Measurements from ENCODE around the gene AHDC1. TPM values are rescaled to one million over a fixed set of nuclear protein-coding genes. Genes with fewer than 3 reads are reported as not detected.

AHDC1 gene
- total RNA-seq, 1 donor from 2014 or later: 7.0 TPM

DNA sequence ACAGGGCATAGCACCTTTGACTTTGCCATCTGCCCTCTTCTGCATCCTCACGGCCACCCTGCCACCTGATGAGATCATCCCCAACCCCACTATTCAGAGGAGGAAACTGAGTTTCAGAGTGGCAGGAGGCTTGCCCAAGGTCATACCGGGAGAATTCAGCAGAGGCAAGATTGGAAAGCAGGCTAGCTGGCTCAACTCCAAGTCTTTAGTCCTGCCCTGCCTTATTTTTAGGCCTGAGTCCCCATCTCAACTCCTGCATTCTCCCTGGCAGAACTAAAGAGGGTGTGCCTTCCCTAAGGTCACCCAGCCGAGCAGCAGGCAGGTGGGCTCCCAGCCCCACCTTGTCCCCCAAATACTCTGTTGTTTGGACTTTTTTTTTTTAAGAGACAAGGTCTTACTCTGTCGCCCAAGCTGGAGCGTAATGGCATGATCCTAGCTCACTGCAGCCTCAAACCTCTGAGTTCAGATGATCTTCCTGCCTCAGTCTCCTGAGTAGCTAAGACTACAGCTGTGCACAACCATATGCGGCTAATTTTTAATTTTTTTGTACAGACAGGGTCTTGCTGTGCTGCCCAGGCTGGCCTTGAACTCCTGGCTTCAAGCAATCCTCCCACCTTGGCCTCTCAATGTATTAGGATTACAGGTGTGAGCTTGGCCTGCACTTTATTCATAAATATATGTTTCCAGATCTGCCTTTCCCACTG, 44.8 kb upstream of the AHDC1 start:
- Histone ChIP-seq H3K4me2 (no peak overlapping the region), H2AFZ (replicated peaks) (no peak overlapping the region), H3K4me1 (peaks cover 19% of the 10 kb centered on the region), H4K20me1 (ENCODE audit: low read depth) (no peaks in the 10 kb centered on the region), H3K4me3 (no peak overlapping the region), H3K36me3 (no peaks in the 10 kb centered on the region), H3F3A (ENCODE audit: low read depth) (peaks cover 14% of the 10 kb centered on the region), H3K27me3 (no peaks in the 10 kb centered on the region), H3K9ac (no peak overlapping the region), H3K79me2 (ENCODE audit: low read depth) (no peaks in the 10 kb centered on the region), H3K27ac (no peak overlapping the region), H3K9me3 (ENCODE audit: low read depth) (no peaks in the 10 kb centered on the region)
- no peak for DNase-seq (ENCODE audit: low spot score)
- H3K27me3 Mint-ChIP-seq (ENCODE audit: insufficient read depth, low read depth): peaks cover 12% of the 10 kb centered on the region
- H3K27ac Mint-ChIP-seq: no peak overlapping the region
- TF ChIP-seq, protein P1, sequence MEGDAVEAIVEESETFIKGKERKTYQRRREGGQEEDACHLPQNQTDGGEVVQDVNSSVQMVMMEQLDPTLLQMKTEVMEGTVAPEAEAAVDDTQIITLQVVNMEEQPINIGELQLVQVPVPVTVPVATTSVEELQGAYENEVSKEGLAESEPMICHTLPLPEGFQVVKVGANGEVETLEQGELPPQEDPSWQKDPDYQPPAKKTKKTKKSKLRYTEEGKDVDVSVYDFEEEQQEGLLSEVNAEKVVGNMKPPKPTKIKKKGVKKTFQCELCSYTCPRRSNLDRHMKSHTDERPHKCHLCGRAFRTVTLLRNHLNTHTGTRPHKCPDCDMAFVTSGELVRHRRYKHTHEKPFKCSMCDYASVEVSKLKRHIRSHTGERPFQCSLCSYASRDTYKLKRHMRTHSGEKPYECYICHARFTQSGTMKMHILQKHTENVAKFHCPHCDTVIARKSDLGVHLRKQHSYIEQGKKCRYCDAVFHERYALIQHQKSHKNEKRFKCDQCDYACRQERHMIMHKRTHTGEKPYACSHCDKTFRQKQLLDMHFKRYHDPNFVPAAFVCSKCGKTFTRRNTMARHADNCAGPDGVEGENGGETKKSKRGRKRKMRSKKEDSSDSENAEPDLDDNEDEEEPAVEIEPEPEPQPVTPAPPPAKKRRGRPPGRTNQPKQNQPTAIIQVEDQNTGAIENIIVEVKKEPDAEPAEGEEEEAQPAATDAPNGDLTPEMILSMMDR (IDR thresholded peaks at IDR 0.05): no peak
- no peak for TF ChIP-seq EZH2 (IDR thresholded peaks at IDR 0.05)
- no peak for TF ChIP-seq EZH2phosphoT487 (IDR thresholded peaks at IDR 0.05)
- H3K9me3 Mint-ChIP-seq: no peaks in the 10 kb centered on the region
- peak overlapping the region; percentile 42 for H3K4me3 Mint-ChIP-seq
- peaks cover 37% of the 10 kb centered on the region for H3K4me1 Mint-ChIP-seq
- no peaks in the 10 kb centered on the region for H3K36me3 Mint-ChIP-seq

DNA sequence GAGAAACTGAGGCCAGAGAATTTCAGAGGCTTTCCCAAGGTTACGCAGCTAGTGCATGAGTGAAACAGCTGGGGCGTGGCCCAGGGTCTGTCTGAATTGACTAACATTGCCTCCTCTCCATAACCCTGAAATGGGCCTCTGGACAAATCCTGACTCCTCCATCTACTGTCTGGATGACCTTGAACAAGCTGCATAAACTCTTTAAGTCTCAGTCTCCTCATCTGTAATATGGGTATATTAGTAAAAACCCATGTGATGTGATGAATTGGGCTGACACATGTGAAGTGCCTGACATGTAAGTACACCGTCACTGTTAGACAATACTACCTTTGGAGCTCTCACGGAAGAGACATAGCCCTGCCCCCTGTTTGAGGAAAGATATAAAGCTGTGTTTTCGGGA, 43.4 kb upstream of the AHDC1 start:
- Mint-ChIP-seq H3K4me1 (peaks cover 37% of the 10 kb centered on the region), H3K27me3 (ENCODE audit: insufficient read depth, low read depth) (peaks cover 16% of the 10 kb centered on the region), H3K36me3 (no peaks in the 10 kb centered on the region), H3K9me3 (no peaks in the 10 kb centered on the region), H3K27ac (no peak overlapping the region), H3K4me3 (no peak overlapping the region)
- no peak overlapping the region for H3K4me3 ChIP-seq
- DNase-seq (ENCODE audit: low spot score): no peak
- H3F3A ChIP-seq (ENCODE audit: low read depth): peaks cover 14% of the 10 kb centered on the region
- H4K20me1 ChIP-seq (ENCODE audit: low read depth): no peaks in the 10 kb centered on the region
- no peak overlapping the region for H3K9ac ChIP-seq
- no peaks in the 10 kb centered on the region for H3K27me3 ChIP-seq
- no peak overlapping the region for H2AFZ ChIP-seq (replicated peaks)
- H3K36me3 ChIP-seq: no peaks in the 10 kb centered on the region
- TF ChIP-seq EZH2phosphoT487 (IDR thresholded peaks at IDR 0.05) (no peak), EZH2 (IDR thresholded peaks at IDR 0.05) (no peak)
- TF ChIP-seq, protein P1 (IDR thresholded peaks at IDR 0.05): no peak
- H3K27ac ChIP-seq: no peak overlapping the region
- H3K79me2 ChIP-seq (ENCODE audit: low read depth): no peaks in the 10 kb centered on the region
- no peaks in the 10 kb centered on the region for H3K9me3 ChIP-seq (ENCODE audit: low read depth)
- H3K4me1 ChIP-seq: peaks cover 19% of the 10 kb centered on the region
- no peak overlapping the region for H3K4me2 ChIP-seq

DNA sequence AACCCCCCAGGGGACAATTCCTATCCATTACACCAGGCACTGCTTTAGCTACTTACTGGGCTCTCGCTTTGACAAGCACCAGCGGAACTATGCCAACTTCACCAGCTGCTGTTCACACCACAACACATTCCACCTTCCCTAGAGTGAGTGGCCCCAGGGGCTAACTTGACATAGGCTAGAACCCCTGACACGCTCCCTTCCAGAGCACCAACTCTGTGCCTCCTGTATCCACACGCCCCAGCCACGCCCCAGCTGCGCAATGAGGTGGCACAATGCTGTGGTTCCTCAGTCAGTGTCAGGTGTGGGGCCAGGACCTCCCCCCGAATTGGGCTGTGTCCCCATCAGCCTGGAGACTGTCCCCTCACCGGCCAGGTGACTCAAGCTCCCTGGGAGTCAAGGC, 42.7 kb upstream of the AHDC1 start:
- H2AFZ ChIP-seq (replicated peaks): no peak overlapping the region
- no peaks in the 10 kb centered on the region for H3K36me3 ChIP-seq
- H3K9me3 Mint-ChIP-seq: no peaks in the 10 kb centered on the region
- H4K20me1 ChIP-seq (ENCODE audit: low read depth): no peaks in the 10 kb centered on the region
- peaks cover 19% of the 10 kb centered on the region for H3K4me1 ChIP-seq
- no peaks in the 10 kb centered on the region for H3K27me3 ChIP-seq
- H3K9ac ChIP-seq: no peak overlapping the region
- peaks cover 33% of the 10 kb centered on the region for H3K4me1 Mint-ChIP-seq
- no peak overlapping the region for H3K4me3 ChIP-seq
- H3K27ac Mint-ChIP-seq: no peak overlapping the region
- TF ChIP-seq EZH2phosphoT487 (IDR thresholded peaks at IDR 0.05): no peak
- TF ChIP-seq, protein P1 (IDR thresholded peaks at IDR 0.05): no peak
- TF ChIP-seq EZH2 (IDR thresholded peaks at IDR 0.05): no peak
- H3F3A ChIP-seq (ENCODE audit: low read depth): peaks cover 14% of the 10 kb centered on the region
- H3K27me3 Mint-ChIP-seq (ENCODE audit: insufficient read depth, low read depth): peaks cover 13% of the 10 kb centered on the region
- no peak overlapping the region for H3K27ac ChIP-seq
- H3K79me2 ChIP-seq (ENCODE audit: low read depth): no peaks in the 10 kb centered on the region
- H3K36me3 Mint-ChIP-seq: no peaks in the 10 kb centered on the region
- DNase-seq (ENCODE audit: low spot score): no peak
- no peak overlapping the region for H3K4me3 Mint-ChIP-seq
- no peaks in the 10 kb centered on the region for H3K9me3 ChIP-seq (ENCODE audit: low read depth)
- no peak overlapping the region for H3K4me2 ChIP-seq

Measured in neural progenitor cell (in vitro differentiated cells).